Left lung (tissue), 10 donors: ENCODE data around the gene OAS3. TPM values are rescaled to one million over a fixed set of nuclear protein-coding genes. Genes with fewer than 3 reads are reported as not detected.

ENCODE experiments used
- ATAC-seq: fragments of 200-7000 bp; cut with Tn5 transposase; one replicate; pipeline ENCODE4 v1.9.1; 2020; ENCODE audit warnings: moderate library complexity
- DNase-seq, 4 donors: peaks; one replicate each; pipeline ENCODE4 v3.0.0-alpha.2; 2013 to 2020
- H3K27ac ChIP-seq, 2 donors: fragments of 200-600 bp; sonication (generic) in 1 of 2; one replicate each; pipeline versions ENCODE4 v1.5.0 to v1.8.0; 2020 to 2021
- H3K27me3 ChIP-seq, 2 donors: fragments of 200-600 bp; sonication (generic) in 1 of 2; one replicate each; pipeline versions ENCODE4 v1.5.0 to v1.8.0; 2020 to 2021
- H3K36me3 ChIP-seq, 2 donors: fragments of 200-600 bp; sonication (generic) in 1 of 2; one replicate each; pipeline versions ENCODE4 v1.5.0 to v1.8.0; 2020 to 2021
- H3K4me1 ChIP-seq, 2 donors: fragments of 200-600 bp; one replicate each; pipeline ENCODE4 v1.8.0; 2021
- H3K4me3 ChIP-seq, 2 donors: fragments of 200-600 bp; sonication (generic) in 1 of 2; one replicate each; pipeline versions ENCODE4 v1.5.0 to v1.8.0; 2020 to 2021; ENCODE audit warnings: mild to moderate bottlenecking in 1 of 2
- H3K9me3 ChIP-seq, 2 donors: fragments of 200-600 bp; sonication (generic) in 1 of 2; one replicate each; pipeline versions ENCODE4 v1.5.0 to v1.8.0; 2020 to 2021
- CTCF ChIP-seq, 2 donors: fragments of 200-600 bp; sonication (generic) in 1 of 2; IDR thresholded peaks; one replicate each; pipeline versions ENCODE4 v1.5.0 to v1.8.0; 2021; ENCODE audit warnings: antibody characterized with exemption in 2 of 2
- intact Hi-C, 2 donors: fragments of 100-400 bp; cut with DNase I; formaldehyde crosslinking; loops; one replicate each; pipeline versions ENCODE4 v1.11.2 to v1.14.2; 2022
- polyA plus RNA-seq, 6 donors: library from polyadenylated mRNA; unstranded; fragments of 120-200 nt; gene quantifications; one replicate each; pipeline ENCODE4 v1.2.1, GENCODE V29; 2013; ENCODE audit not compliant: insufficient read length in 6 of 6
- total RNA-seq, 2 donors: library from RNA; stranded (reverse); fragmentation: NEBNext Ultra II Directional; extraction: Animal tissue kit (Norgen Biotek cat#: 25700); gene quantifications; one replicate each; pipeline ENCODE4 v1.2.1, GENCODE V29; 2021
- donor health status: DM: no; HTN: yes; CAD: no.
- donor health status: DM: no; HTN: no; CAD: no.

Gene OAS3
- total and polyA plus RNA-seq, 8 donors = 11.4 to 47.5 (median 17.7) TPM

GRCh38 chr12:112974904-112975303, 36.6 kb downstream of the OAS3 start:
- Histone ChIP-seq H3K36me3 (peaks cover 0 to 14% of the 10 kb centered on the region in 2 donors), H3K4me1 (peaks cover 0 to 32% of the 10 kb centered on the region in 2 donors), H3K27me3 (no peaks in the 10 kb centered on the region), H3K9me3 (no peaks in the 10 kb centered on the region), H3K4me3 (no peak overlapping the region), H3K27ac (no peak overlapping the region)
- no peak for ATAC-seq
- no peak for DNase-seq
- TF ChIP-seq CTCF (IDR thresholded peaks at IDR 0.05) = no peak
- intact Hi-C loops = no loop called here

DNA sequence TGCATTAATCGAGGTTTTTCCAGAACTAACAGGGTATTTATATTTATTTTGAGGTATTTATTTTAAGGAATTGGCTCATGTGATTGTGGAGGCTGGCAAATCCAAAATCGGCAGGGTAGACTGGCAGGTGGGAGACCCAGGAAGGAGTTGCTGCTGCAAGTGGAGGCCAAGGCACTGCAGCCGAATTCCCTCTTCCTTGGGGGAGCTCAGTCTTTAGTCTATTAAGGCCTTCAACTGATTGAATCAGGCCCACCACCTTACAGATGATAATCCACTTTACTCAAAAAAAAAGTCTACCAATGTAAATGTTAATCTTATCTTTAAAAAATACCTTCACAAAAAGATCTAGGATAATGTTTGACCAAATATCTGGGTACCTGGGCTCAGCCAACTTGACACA, 38.9 kb downstream of the OAS3 start:
- TF ChIP-seq CTCF (IDR thresholded peaks at IDR 0.05) = no peak
- H3K4me1 ChIP-seq = peaks cover 0 to 45% of the 10 kb centered on the region in 2 donors
- ATAC-seq (no peak), DNase-seq (no peak)
- no peaks in the 10 kb centered on the region for H3K36me3 ChIP-seq
- H3K27me3 ChIP-seq = no peaks in the 10 kb centered on the region
- intact Hi-C loops = no loop called here
- peak overlapping the region in 1 of 2 donors; percentile 90 for H3K27ac ChIP-seq
- no peak overlapping the region for H3K4me3 ChIP-seq
- H3K9me3 ChIP-seq = no peaks in the 10 kb centered on the region

- peak overlapping the region; percentile 45 to 65 for H3K4me3 ChIP-seq
- ATAC-seq = no peak
- DNase-seq = no peak
- H3K27me3 ChIP-seq = no peaks in the 10 kb centered on the region
- TF ChIP-seq CTCF (IDR thresholded peaks at IDR 0.05) = no peak
- peak overlapping the region; percentile 88 to 90 for H3K27ac ChIP-seq
- intact Hi-C loops = no loop called here
- peaks cover 0 to 45% of the 10 kb centered on the region in 2 donors for H3K4me1 ChIP-seq
- no peaks in the 10 kb centered on the region for H3K9me3 ChIP-seq
- no peaks in the 10 kb centered on the region for H3K36me3 ChIP-seq
Measured at GRCh38 chr12:112977641-112978040, 39.4 kb downstream of the OAS3 start.

DNA sequence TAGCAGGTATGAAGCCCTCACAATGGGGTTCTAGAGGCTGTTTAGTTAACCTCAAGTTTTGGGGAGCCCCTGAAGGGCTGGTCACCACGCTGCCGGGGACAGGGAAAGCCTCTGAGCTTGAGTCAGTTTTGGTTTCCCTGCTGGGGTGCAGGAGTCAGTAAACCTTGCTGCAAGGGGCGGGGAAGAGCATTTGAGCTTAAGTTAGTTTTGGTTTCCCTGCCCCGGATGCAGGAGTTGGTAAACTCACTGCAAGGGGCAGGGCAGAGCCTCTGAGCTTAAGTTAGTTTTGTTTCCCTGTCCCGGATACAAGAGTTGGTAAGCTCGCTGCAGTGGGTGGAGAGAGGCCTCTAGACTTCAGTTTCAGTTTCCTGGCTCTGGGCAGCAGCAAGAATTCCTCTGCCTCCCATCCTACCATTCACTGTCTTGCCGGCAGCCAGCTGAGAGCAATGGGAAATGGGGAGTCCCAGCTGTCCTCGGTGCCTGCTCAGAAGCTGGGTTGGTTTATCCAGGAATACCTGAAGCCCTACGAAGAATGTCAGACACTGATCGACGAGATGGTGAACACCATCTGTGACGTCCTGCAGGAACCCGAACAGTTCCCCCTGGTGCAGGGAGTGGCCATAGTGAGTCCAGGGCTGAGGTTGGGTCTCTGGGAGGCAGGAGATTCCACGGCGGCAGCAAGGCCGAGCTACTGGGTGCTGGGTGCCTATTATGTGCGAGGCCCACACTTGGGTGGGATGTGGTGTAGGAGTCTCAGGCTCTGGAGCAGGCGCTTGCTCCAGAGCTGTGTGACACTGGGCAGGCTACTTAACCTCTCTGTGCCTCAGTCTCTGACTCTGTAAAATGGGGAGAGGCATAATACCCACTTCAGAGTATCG, 40.1 kb downstream of the OAS3 start, which contains the start of gene OAS2:
TSS of gene OAS2 (plus strand) at position 357 of the 878 bp plus-strand sequence. CDS start at position 447, 90 bp downstream.
- no peak for TF ChIP-seq CTCF (IDR thresholded peaks at IDR 0.05)
- Histone ChIP-seq H3K27me3 (no peaks in the 10 kb centered on the region), H3K4me1 (peaks cover 0 to 45% of the 10 kb centered on the region in 2 donors), H3K4me3 (peak within 1 kb of the TSS; percentile 45 to 65), H3K9me3 (no peaks in the 10 kb centered on the region), H3K36me3 (no peaks in the 10 kb centered on the region), H3K27ac (peak within 1 kb of the TSS; percentile 88 to 90)
- peak in 2 of 4 donors; percentile 36 to 64 for DNase-seq
- ATAC-seq = peak; percentile 96
- intact Hi-C loops = no loop called here

GRCh38 chr12:112979041-112979680, 40.9 kb downstream of the OAS3 start:
- intact Hi-C loops = no loop called here
- Histone ChIP-seq H3K4me1 (peaks cover 0 to 45% of the 10 kb centered on the region in 2 donors), H3K27me3 (no peaks in the 10 kb centered on the region), H3K9me3 (no peaks in the 10 kb centered on the region), H3K27ac (peak overlapping the region; percentile 88 to 90), H3K4me3 (peak overlapping the region; percentile 45 to 65), H3K36me3 (no peaks in the 10 kb centered on the region)
- DNase-seq (no peak), ATAC-seq (peak; percentile 39)
- TF ChIP-seq CTCF (IDR thresholded peaks at IDR 0.05) = no peak
